Neutrophil (primary cell): Measurements from ENCODE around the gene F2RL3.

Experiments
- H3K27ac ChIP-seq: fragments of 200-600 bp; sonication (generic); 2 replicates; pipeline ENCODE4 v1.5.1; 2016; ENCODE audit warnings: mild to moderate bottlenecking, moderate library complexity
- H3K27me3 ChIP-seq: fragments of 200-600 bp; sonication (generic); 2 replicates; pipeline ENCODE4 v1.6.0; 2016; ENCODE audit warnings: mild to moderate bottlenecking
- H3K36me3 ChIP-seq: fragments of 200-600 bp; sonication (generic); 2 replicates; pipeline ENCODE4 v1.5.1; 2017
- H3K4me1 ChIP-seq, 2 experiments: fragments of 200-600 bp in 1 of 2; sonication (generic) in 1 of 2; 1 replicate in 1 of 2; 2 replicates in 1 of 2; pipeline versions ENCODE4 v1.5.1 to v1.6.1; 2013 to 2016; ENCODE audit warnings: low read depth in 1 of 2, low read length in 1 of 2, mild to moderate bottlenecking in 1 of 2, moderate library complexity in 1 of 2; ENCODE audit not compliant: control insufficient read depth in 1 of 2, insufficient read depth in 1 of 2
- H3K4me3 ChIP-seq, 2 experiments: fragments of 200-600 bp in 1 of 2; sonication (generic) in 1 of 2; 1 replicate in 1 of 2; 2 replicates in 1 of 2; pipeline ENCODE4 v1.5.1; 2013 to 2016; ENCODE audit warnings: low read depth in 1 of 2, low read length in 1 of 2, mild to moderate bottlenecking in 1 of 2, moderate library complexity in 1 of 2
- H3K9me3 ChIP-seq: fragments of 200-600 bp; sonication (generic); 2 replicates; pipeline ENCODE4 v1.5.1; 2016
- TF ChIP-seq, protein P1 (sequence below): fragments of 200-600 bp; sonication (generic); IDR thresholded peaks from 2 replicates; pipeline ENCODE4 v1.5.1; 2016; ENCODE audit warnings: antibody characterized with exemption

The F2RL3 gene

DNA sequence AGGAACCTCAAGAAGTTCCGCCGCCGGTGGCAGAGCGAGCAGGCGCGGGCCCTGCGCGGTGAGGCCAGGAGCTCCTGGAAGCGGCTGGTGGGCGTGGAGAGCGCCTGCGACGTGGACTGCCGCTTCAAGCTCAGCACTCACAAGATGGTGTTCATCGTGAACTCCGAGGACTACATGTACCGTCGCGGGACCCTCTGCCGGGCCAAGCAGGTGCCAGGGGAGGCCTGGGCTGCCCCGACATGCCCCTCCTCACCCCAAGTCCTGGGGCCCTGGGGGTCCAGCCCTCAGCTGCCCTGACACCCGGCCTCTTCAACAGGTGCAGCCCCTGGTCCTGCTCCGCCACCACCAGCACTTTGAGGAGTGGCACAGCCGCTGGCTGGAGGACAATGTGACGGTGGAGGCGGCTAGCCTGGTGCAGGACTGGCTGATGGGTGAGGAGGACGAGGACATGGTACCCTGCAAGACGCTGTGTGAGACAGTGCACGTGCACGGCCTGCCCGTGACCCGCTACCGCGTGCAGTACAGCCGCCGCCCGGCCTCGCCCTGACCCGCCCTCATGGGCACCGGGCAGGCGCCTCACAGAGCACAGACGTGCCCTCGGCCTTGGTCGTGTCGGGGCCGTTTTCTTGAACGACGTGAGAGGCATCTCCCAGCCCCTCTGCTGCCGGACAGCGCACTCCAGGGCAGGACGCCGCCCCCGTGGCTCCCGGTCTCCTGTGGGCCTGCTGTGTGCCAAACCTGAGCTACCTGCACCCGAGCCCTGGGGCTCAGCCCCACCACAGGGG lies 10.4 kb upstream of the F2RL3 start:
- H3K9me3 ChIP-seq: peaks cover 10% of the 10 kb centered on the region
- H3K4me3 ChIP-seq: no peak overlapping the region
- H3K27me3 ChIP-seq: no peaks in the 10 kb centered on the region
- H3K4me1 ChIP-seq: no peaks in the 10 kb centered on the region
- H3K27ac ChIP-seq: no peak overlapping the region
- TF ChIP-seq, protein P1, sequence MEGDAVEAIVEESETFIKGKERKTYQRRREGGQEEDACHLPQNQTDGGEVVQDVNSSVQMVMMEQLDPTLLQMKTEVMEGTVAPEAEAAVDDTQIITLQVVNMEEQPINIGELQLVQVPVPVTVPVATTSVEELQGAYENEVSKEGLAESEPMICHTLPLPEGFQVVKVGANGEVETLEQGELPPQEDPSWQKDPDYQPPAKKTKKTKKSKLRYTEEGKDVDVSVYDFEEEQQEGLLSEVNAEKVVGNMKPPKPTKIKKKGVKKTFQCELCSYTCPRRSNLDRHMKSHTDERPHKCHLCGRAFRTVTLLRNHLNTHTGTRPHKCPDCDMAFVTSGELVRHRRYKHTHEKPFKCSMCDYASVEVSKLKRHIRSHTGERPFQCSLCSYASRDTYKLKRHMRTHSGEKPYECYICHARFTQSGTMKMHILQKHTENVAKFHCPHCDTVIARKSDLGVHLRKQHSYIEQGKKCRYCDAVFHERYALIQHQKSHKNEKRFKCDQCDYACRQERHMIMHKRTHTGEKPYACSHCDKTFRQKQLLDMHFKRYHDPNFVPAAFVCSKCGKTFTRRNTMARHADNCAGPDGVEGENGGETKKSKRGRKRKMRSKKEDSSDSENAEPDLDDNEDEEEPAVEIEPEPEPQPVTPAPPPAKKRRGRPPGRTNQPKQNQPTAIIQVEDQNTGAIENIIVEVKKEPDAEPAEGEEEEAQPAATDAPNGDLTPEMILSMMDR: no peak
- peaks cover 53% of the 10 kb centered on the region for H3K36me3 ChIP-seq

DNA sequence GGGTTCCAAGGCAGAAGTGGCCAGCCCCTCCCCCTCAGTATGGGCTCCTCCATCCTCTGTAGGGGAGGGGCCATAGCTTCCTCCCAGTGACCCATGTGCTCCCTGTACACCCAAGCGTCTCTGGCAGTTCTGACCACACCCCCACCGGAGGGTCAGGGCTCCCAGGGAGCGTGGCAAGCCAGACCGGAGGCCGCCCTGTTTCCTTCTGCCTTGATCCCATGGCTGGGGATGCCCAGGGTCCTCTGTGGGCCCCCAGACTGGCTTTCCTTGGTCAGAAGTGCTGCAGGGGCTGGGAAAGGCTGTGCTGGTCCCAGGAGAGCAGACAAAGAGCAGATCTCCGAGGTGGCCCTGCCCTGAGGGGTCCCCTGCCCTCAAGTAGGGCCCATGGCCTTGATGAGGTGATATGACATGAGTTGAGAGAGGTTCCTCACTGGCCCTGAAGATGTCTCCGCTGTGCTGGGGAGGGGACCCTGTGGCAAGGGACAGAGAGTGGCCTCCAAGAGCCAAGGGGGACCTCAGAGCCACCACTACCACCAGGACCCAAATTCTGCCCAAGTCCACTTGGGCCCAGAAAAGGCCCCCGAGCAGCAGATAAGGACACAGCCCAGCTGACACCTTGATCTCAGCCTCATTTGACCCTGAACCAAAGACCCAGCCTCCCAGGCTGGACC lies 7.8 kb upstream of the F2RL3 start:
- Histone ChIP-seq H3K27ac (no peak overlapping the region), H3K27me3 (no peaks in the 10 kb centered on the region), H3K9me3 (peaks cover 10% of the 10 kb centered on the region), H3K4me1 (no peaks in the 10 kb centered on the region), H3K4me3 (no peak overlapping the region), H3K36me3 (peaks cover 42% of the 10 kb centered on the region)
- TF ChIP-seq, protein P1: no peak

DNA sequence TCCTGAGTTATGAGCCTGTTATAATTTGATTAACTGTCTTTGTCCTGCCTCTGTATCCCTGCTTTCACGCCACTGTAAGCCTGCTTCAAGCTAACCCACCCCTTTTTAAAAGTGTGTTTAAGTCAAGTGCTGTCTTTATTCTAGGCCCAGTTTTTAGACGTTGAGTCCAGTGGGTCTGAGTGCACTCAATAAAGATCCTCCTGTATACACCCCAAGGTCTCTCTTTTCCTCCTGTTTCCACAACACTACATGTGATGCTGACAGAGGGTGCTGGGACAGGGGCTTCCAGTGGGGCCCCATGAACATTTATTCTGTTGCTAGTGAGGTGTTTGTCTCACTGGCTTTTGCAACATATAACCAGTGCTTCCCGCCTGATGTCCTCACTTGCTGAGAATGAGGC lies 6.7 kb upstream of the F2RL3 start:
- peaks cover 31% of the 10 kb centered on the region for H3K36me3 ChIP-seq
- no peak overlapping the region for H3K4me3 ChIP-seq
- TF ChIP-seq, protein P1: no peak
- peaks cover 3% of the 10 kb centered on the region for H3K27me3 ChIP-seq
- no peak overlapping the region for H3K27ac ChIP-seq
- H3K9me3 ChIP-seq: peaks cover 10% of the 10 kb centered on the region
- no peaks in the 10 kb centered on the region for H3K4me1 ChIP-seq

DNA sequence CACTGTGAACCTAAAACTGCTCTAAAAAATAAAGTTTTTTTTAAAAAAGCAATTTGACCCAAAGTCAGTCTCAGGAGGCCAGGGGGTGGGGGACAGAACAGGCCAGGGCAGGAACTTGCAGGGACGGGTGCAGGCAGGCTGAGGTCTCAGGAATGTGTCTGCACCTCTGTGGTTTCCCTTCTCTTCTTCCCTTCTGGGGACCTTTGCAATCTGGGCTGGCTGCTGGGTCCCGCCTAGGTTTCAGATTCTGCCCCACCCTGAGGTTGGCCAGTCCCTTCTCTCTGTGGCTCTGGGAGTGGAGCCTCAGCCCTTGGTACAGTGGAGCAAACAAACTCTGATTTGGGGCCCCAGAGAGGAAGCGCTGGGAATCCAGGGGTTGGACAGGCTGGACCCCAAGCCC lies 5.3 kb upstream of the F2RL3 start:
- TF ChIP-seq, protein P1: no peak
- H3K27me3 ChIP-seq: peaks cover 17% of the 10 kb centered on the region
- H3K27ac ChIP-seq: no peak overlapping the region
- H3K36me3 ChIP-seq: peaks cover 17% of the 10 kb centered on the region
- no peak overlapping the region for H3K4me3 ChIP-seq
- peaks cover 10% of the 10 kb centered on the region for H3K9me3 ChIP-seq
- peaks cover 0 to 1% of the 10 kb centered on the region in 2 experiments for H3K4me1 ChIP-seq

GRCh38 chr19:16885166-16885565 lies 3.6 kb upstream of the F2RL3 start:
- Histone ChIP-seq H3K4me3 (no peak overlapping the region), H3K9me3 (peaks cover 10% of the 10 kb centered on the region), H3K27ac (no peak overlapping the region), H3K27me3 (peaks cover 33% of the 10 kb centered on the region), H3K4me1 (peaks cover 0 to 4% of the 10 kb centered on the region in 2 experiments), H3K36me3 (peaks cover under 1% of the 10 kb centered on the region)
- TF ChIP-seq, protein P1: no peak
